ENCODE measurements around the gene SOX13.
A peak's percentile ranks its signal among the peaks of the same experiment; 100 is the strongest.

SOX13 gene

DNA sequence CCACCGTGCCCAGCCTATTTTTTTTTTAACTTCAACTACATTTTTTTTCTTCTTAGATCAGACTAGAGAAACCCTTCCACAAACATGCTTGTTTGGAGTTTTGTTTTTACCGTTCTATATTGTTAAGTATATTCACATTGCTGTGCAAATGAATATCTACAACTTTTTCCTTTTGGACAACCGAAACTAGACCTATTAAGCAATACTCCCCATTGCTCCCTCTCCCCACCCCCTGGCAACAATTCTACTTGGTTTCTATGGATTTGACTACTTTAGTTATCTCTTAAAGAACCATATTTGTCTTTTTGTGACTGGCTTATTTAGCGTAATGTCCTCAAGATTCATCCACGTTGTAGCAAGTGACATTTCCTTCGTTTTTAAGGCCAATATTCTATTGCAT, 59.8 kb downstream of the SOX13 start:
- no peak for DNase-seq

- no peak for DNase-seq
These were observed 61.2 kb downstream of the SOX13 start for GRCh38 chr1:204134103-204134502.

DNA sequence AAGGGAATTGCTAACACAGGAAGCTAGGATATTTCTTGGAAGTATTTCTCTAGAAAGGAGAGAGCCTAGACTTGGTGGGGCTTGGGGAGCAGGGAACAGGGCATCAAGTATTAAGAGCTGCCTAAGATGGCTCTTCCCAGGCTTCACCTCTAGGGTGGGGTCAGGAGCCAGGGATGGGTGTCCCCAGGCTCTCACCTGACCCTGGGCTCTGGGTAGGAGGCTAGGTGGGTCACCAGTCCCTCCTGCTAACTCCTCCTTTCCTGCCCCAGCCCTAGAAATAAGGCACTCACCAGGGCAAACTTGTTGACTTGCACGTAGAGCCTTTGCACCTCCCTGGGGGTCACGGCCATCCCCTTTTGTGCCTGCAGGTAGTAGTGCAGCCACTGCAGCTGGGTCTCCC, 63.9 kb downstream of the SOX13 start:
- no peak for DNase-seq

DNA sequence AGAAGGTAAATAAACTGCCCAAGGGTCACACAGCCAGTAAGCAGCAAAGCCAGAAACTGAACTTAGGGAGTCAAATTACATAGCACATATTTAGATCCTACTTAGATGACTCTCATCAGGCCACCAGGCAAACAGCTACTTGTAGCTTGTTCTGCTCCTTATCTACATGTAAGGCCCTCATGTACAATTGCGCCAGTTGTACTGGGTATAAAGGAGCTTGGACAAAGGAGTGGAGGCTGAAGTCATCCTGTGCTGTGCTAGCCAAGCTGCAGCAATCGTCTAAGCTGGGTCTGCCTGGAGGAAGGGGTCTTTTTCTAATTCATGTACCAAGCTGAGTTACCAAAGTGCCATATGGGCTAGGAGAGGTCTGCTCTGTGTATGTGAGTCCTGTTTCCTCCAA, 66.2 kb downstream of the SOX13 start:
- DNase-seq: no peak

DNA sequence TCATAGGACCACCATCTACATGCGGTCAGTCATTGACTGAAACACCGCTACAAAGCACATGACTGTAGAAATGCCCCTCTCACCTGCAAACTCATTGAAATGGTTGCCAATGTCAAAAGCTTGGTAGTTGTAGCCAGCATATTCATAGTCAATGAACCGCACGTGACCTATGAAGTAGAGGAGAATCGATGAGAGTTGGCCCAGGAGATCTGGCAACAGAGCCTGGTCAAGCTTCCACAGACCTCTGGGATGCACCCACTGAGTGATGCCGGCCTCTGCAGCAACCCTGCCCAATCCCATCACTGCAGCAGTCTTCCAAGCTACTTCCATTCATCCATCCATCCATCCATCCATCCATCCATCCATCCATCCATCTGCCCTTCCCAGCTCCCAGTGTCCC, 67.0 kb downstream of the SOX13 start:
- no peak for DNase-seq

- no peak for DNase-seq
These were observed 68.2 kb downstream of the SOX13 start for GRCh38 chr1:204141131-204141530.

- no peak for DNase-seq
These were observed 69.4 kb downstream of the SOX13 start for GRCh38 chr1:204142032-204142974.

DNA sequence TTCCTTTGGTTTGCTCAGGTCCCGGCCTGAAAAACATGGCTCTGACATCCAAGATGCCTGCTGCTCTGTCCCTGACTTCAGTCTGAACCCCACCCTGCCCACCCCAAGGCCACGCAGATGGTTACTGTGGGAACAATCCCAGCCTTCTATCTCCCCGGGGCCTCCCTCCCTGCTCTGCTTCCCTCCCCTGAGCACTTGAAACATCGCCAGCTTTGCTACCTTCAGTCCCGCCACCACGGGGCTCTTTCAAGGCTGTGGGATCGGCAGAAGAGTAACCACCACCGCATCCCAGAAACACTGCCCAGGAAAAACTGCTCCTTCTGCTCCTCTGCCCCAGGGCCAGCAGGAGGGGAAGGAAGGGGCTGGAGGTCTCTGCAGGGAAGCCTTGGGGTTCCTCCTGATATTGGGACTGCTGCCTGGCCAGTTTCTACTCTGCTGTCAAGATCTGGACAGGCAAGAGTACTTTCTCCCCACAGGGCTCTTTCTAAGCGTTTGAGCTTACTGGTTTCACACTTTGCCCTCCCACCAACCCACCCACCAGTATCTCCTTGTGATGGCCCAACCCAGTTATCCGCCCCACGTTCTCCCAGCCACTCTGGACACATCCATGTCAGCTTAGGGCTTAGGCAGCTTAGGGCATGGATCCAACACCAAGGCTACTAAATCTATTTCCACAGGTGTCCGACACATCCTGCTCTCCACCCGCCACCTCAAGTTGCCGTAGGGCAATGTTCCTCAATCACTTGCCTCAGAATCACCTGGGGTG, 70.5 kb downstream of the SOX13 start:
- no peak for DNase-seq

DNA sequence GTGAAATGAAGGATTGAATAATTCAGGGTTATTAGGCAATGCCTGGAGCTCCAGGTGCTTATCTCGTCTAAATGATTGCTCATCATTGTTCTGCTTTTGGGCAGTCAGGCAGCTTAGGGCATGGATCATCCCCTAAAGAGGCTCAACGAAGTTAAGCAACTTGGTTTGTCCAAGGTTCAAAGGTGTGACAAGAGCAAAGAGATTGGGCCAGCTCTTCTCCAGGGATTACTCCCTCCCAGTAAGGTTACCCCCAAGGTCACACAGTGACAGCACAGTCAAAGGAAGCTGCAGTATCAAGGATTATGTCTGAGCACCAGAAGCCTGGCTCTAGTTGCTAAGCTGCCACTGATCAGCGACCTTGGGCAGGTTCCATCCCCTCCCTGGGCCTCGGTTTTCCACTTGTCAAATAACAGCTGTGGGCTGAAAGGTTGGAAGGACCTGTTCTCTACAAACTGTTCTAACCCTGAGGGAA, 72.2 kb downstream of the SOX13 start:
- no peak for DNase-seq

- no peak for DNase-seq
These were observed 73.4 kb downstream of the SOX13 start for GRCh38 chr1:204146309-204146708.

GRCh38 chr1:204146965-204147364, 74.0 kb downstream of the SOX13 start:
- DNase-seq: no peak

DNA sequence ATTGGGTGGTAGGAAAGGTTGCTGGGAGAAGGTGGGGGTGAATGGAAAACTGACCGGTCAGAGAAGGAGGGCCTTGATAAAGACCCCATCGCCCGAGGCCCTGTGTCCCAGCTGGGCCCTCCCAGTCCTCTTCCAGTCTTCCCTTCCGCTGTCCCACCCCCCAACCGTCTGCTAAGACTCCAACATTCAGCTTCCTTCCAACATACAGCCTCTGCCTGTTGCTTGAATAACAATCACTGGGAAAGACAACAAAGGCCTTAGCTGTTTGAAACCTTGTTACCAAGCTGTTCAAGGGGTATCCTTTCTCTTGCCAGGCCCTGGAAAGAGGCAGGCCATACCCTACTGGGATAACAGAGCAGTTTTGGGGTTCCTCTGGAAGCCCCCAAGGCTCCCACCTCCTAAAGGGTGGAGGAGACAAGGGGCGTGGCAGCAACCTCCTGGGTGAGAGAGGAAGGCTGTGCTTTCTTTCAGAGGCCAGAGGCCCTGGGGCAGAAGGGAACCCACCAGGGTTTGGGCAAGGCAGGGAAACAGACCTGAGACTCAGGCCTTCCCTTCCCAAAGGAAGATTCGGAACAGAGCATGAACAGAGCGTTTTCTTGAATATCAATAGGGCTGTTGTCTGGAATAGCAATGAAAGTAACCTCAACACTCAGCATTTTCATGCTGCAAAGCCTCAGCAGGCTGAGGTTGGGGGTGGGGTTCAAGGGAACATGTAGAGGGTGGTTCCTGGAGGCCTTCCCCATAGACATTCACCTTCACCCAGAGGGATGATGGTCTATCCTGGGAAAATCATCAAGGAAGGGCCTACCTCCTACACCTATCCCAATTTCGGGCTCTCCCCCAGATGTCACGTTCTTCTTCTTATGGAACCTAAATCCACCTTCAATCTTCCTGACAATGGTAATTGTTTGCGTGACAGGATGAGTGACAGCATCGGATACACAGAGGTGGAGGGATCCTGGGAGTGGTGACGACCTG, 74.8 kb downstream of the SOX13 start:
- DNase-seq: no peak

GRCh38 chr1:204149107-204149506, 76.2 kb downstream of the SOX13 start:
- DNase-seq: no peak

- DNase-seq: no peak
These were observed 77.0 kb downstream of the SOX13 start for GRCh38 chr1:204149635-204150565.

- DNase-seq: no peak
These were observed 78.0 kb downstream of the SOX13 start for GRCh38 chr1:204150702-204151551.

GRCh38 chr1:204151552-204152309, 78.8 kb downstream of the SOX13 start, which contains the start of gene ETNK2:
Gene ETNK2 (minus strand): TSS chr1:204152044. CDS start chr1:204151852, 192 bp downstream.
- DNase-seq: peak; percentile 59

DNA sequence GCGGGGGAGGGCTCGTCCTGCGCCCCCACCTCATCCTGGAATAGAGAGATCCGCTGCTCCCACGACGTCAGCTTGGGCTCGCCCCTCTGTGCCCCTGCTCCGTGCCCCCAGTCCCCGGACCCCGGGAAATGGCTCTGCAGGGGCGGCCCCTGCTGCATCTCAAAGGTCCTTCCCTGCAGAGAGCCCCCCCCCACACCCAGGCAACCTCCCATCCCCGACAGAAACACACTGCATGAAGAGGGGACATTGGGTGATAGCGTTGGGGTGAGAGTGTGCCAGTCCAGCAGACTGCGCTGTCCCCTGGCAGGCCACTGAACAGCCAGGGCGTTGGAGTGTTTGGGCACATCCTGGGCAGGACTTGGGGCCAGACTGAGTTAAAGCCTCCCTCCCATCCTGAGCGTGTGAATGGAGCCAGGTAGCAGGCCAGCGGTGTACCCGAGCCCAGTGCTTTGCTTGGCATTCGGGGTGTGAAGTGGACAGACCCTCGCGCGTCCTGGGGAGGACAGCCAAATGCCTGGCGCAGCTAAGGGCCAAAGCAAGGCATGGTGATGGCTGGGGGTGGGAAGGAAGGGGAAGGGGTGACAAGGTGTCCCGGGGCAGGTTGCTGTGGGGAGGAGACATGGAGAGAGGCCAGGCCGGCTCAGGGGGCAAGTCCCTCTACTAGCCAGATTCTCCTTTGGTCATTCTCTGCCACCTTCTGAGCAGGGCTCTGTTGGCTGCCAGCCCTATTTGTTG, 79.6 kb downstream of the SOX13 start:
- DNase-seq: no peak

- no peak for DNase-seq
These were observed 80.8 kb downstream of the SOX13 start for GRCh38 chr1:204153667-204154066.
